ENCODE data around the gene KIAA0232. TPM values are rescaled to one million over a fixed set of nuclear protein-coding genes. Genes with fewer than 3 reads are reported as not detected.

Gene KIAA0232
- total and polyA plus RNA-seq, 5 donors, result 21.8 to 67.0 (median 66.6) TPM

DNA sequence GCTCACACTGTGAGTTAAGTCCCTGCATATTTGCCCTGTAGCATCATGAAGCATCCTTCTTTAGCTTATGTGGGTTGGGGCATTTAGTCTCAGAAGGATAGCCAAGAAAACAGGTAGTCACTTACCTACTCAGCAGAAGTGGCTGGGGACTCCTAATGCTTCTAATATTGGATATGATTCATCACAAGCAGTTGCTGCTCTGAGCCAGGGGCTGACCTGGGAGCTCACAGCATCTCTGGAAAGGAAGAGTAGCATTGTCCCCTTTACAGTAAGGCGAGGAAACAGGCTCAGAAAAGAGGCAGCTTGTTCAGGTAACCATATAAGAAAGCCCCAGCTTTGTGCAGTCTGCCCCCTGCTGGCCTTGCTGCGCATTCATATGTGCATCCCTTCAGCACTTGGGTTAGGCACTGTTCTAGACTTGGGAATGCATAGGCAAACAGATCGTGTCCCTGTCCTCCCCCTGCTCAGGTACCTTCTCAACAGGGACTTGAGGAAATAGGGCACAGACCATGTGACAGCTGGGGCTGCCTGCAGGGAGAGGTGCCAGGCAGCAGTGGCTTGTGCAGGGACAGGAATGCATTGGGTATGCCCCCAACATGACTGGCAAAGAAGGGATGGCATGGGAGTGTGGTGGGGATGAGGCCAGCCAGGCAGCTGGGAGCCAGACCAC lies 91.4 kb downstream of the KIAA0232 start:
- H3K27ac ChIP-seq (ENCODE audit: low read length), result no peak overlapping the region
- intact Hi-C loops (cut with DNase I), result loop anchor here (2.0 to 10.0 kb wide), 3 partner anchors 89 to 153 kb away; partner anchors contain the start of gene KIAA0232 (in 2 of the 4)

DNA sequence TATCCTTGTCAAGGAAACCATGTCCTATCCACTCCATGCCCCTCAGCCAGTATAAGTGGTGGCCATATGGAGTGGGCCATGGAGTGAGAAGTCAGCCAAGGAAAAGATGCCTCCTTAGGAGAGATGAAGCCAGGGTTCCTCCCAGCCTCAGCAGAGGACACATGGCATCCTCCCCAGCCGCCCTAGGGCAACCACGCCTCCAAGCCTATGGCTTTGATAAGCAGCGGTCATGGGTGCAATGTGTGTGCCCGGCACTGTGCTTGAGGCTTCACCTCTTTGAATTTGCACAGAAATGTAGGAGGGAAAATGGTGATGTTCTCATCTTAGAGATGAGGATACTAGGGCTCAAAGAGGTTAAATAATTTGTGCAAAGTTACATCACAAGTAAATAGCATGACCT lies 92.5 kb downstream of the KIAA0232 start:
- intact Hi-C loops (cut with DNase I), result loop anchor here (2.0 to 10.0 kb wide), 3 partner anchors 90 to 154 kb away; partner anchors contain the start of gene KIAA0232 (in 2 of the 4)
- ATAC-seq, result no peak

More for the DNA sequence above, 91.4 kb downstream of the KIAA0232 start:
- Histone ChIP-seq H3K4me3 (ENCODE audit: low read length) (no peak overlapping the region), H3K9me3 (ENCODE audit: control insufficient read depth, low read length) (no peaks in the 10 kb centered on the region), H3K27me3 (ENCODE audit: control insufficient read depth, insufficient read depth) (no peaks in the 10 kb centered on the region), H3K4me1 (ENCODE audit: control insufficient read depth, insufficient read depth, low read length) (peaks cover 4% of the 10 kb centered on the region)
- DNase-seq, result peak; percentile 73 to 92 (median 85)
- whole genome bisulfite sequencing, result 49% methylated on average over 3 of the region's 3 CpGs
- peak; percentile 61 to 77 for ATAC-seq

DNA sequence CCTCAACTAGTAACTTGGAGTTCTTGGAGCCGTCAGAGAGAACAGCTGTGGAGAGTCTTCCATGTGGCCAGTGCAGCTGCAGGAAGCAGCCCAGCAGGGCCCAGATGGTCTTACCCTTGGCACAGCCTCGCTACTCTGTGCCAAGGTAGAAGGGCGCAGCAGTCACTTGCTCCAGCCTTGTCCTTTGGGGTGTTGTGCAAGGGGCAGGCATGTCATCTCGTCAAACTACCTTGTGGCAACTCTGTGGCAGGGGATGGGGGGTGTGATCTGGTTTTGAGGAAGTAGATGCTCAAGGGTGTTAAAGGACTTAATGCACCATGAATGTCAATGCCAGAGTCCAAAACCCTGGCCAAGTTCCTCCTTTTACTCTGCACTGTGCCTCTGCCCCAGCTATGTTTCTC lies 92.9 kb downstream of the KIAA0232 start:
- Histone ChIP-seq H3K4me1 (ENCODE audit: control insufficient read depth, insufficient read depth, low read length) (no peaks in the 10 kb centered on the region), H3K27ac (ENCODE audit: low read length) (no peak overlapping the region), H3K27me3 (ENCODE audit: control insufficient read depth, insufficient read depth) (no peaks in the 10 kb centered on the region), H3K4me3 (ENCODE audit: low read length) (no peak overlapping the region), H3K9me3 (ENCODE audit: control insufficient read depth, low read length) (no peaks in the 10 kb centered on the region)
- peak in 2 of 3 donors; percentile 46 to 68 for DNase-seq
- intact Hi-C loops (cut with DNase I), result loop anchor here in 2 of 4 donors (2.0 to 10.0 kb wide), 2 partner anchors 91 to 155 kb away; partner anchors contain the start of gene KIAA0232 (in 2 of the 2)
- ATAC-seq, result peak; percentile 17 to 27
- 64% methylated on average over 4 of the region's 4 CpGs for WGBS

More for the DNA sequence above, 92.5 kb downstream of the KIAA0232 start:
- Histone ChIP-seq H3K27ac (ENCODE audit: low read length) (no peak overlapping the region), H3K4me1 (ENCODE audit: control insufficient read depth, insufficient read depth, low read length) (peaks cover 2% of the 10 kb centered on the region), H3K4me3 (ENCODE audit: low read length) (no peak overlapping the region), H3K27me3 (ENCODE audit: control insufficient read depth, insufficient read depth) (no peaks in the 10 kb centered on the region), H3K9me3 (ENCODE audit: control insufficient read depth, low read length) (no peaks in the 10 kb centered on the region)
- DNase-seq, result no peak
- 93% methylated on average over 4 of the region's 4 CpGs for WGBS

GRCh38 chr4:6876440-6876839 lies 93.9 kb downstream of the KIAA0232 start:
- no peaks in the 10 kb centered on the region for H3K9me3 ChIP-seq (ENCODE audit: control insufficient read depth, low read length)
- intact Hi-C loops (cut with DNase I), result loop anchor here in 2 of 4 donors (10.0 kb wide), 1 partner anchor 92 kb away; the partner anchor contains the start of gene KIAA0232 (in 2 of the 2)
- 86% methylated on average over 5 of the region's 5 CpGs for WGBS

DNA sequence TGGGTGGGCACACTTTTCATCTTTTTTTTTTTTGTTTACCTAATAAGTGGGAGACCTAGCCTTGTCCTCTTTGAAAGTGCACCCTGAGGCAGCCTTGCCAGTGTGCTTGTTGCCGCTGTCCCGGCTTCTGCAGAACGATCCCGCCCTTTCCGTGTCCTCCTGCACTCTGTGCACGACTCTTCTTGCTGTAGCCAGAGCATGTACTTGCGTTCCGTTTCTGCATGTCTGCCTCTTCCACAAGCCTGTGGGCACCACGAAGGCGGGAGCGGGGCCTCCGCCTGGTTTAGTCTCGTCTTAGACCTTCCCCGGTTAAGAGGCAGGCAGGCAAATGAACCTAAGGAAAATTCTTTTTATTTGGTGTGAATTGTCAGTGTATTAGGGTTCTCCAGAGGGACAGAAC lies 94.5 kb downstream of the KIAA0232 start:
- no peak for DNase-seq
- no peaks in the 10 kb centered on the region for H3K4me1 ChIP-seq (ENCODE audit: control insufficient read depth, insufficient read depth, low read length)
- WGBS, result 97% methylated on average over 14 of the region's 14 CpGs
- no peaks in the 10 kb centered on the region for H3K27me3 ChIP-seq (ENCODE audit: control insufficient read depth, insufficient read depth)
- H3K27ac ChIP-seq (ENCODE audit: low read length), result no peak overlapping the region
- ATAC-seq, result no peak
- no peak overlapping the region for H3K4me3 ChIP-seq (ENCODE audit: low read length)
- intact Hi-C loops (cut with DNase I), result loop anchor here in 2 of 4 donors (10.0 kb wide), 1 partner anchor 92 kb away; the partner anchor contains the start of gene KIAA0232 (in 2 of the 2)
- H3K9me3 ChIP-seq (ENCODE audit: control insufficient read depth, low read length), result no peaks in the 10 kb centered on the region

More at GRCh38 chr4:6876440-6876839, 93.9 kb downstream of the KIAA0232 start:
- Histone ChIP-seq H3K4me1 (ENCODE audit: control insufficient read depth, insufficient read depth, low read length) (no peaks in the 10 kb centered on the region), H3K4me3 (ENCODE audit: low read length) (no peak overlapping the region), H3K27me3 (ENCODE audit: control insufficient read depth, insufficient read depth) (no peaks in the 10 kb centered on the region), H3K27ac (ENCODE audit: low read length) (no peak overlapping the region)
- ATAC-seq (no peak), DNase-seq (no peak)

- ATAC-seq (no peak), DNase-seq (no peak)
- intact Hi-C loops (cut with DNase I), result loop anchor here in 2 of 4 donors (10.0 kb wide), 1 partner anchor 94 kb away; the partner anchor contains the start of gene KIAA0232 (in 2 of the 2)
- no peak overlapping the region for H3K27ac ChIP-seq (ENCODE audit: low read length)
- no peaks in the 10 kb centered on the region for H3K27me3 ChIP-seq (ENCODE audit: control insufficient read depth, insufficient read depth)
- H3K4me1 ChIP-seq (ENCODE audit: control insufficient read depth, insufficient read depth, low read length), result no peaks in the 10 kb centered on the region
- WGBS, result 72% methylated on average over 11 of the region's 11 CpGs
- no peaks in the 10 kb centered on the region for H3K9me3 ChIP-seq (ENCODE audit: control insufficient read depth, low read length)
- H3K4me3 ChIP-seq (ENCODE audit: low read length), result no peak overlapping the region
Measured at GRCh38 chr4:6878451-6879059, 96.0 kb downstream of the KIAA0232 start.

GRCh38 chr4:6880691-6881090 lies 98.2 kb downstream of the KIAA0232 start:
- Histone ChIP-seq H3K4me1 (ENCODE audit: control insufficient read depth, insufficient read depth, low read length) (peaks cover 2% of the 10 kb centered on the region), H3K9me3 (ENCODE audit: control insufficient read depth, low read length) (no peaks in the 10 kb centered on the region), H3K4me3 (ENCODE audit: low read length) (no peak overlapping the region), H3K27ac (ENCODE audit: low read length) (no peak overlapping the region), H3K27me3 (ENCODE audit: control insufficient read depth, insufficient read depth) (no peaks in the 10 kb centered on the region)
- intact Hi-C loops (cut with DNase I), result no loop called here
- DNase-seq, result no peak
- no peak for ATAC-seq
- 91% methylated on average over 7 of the region's 7 CpGs for WGBS

- H3K4me1 ChIP-seq (ENCODE audit: control insufficient read depth, insufficient read depth, low read length), result peaks cover 12% of the 10 kb centered on the region
- no peak for ATAC-seq
- H3K4me3 ChIP-seq (ENCODE audit: low read length), result no peak overlapping the region
- WGBS, result 91% methylated on average over 16 of the region's 16 CpGs
- intact Hi-C loops (cut with DNase I), result no loop called here
- no peak for DNase-seq
- H3K9me3 ChIP-seq (ENCODE audit: control insufficient read depth, low read length), result no peaks in the 10 kb centered on the region
- H3K27ac ChIP-seq (ENCODE audit: low read length), result no peak overlapping the region
- no peaks in the 10 kb centered on the region for H3K27me3 ChIP-seq (ENCODE audit: control insufficient read depth, insufficient read depth)
Measured at GRCh38 chr4:6881908-6882307, 99.4 kb downstream of the KIAA0232 start.

- no peak for ATAC-seq
- Histone ChIP-seq H3K4me1 (ENCODE audit: control insufficient read depth, insufficient read depth, low read length) (peaks cover 12% of the 10 kb centered on the region), H3K27ac (ENCODE audit: low read length) (no peak overlapping the region), H3K4me3 (ENCODE audit: low read length) (no peak overlapping the region), H3K27me3 (ENCODE audit: control insufficient read depth, insufficient read depth) (no peaks in the 10 kb centered on the region), H3K9me3 (ENCODE audit: control insufficient read depth, low read length) (no peaks in the 10 kb centered on the region)
- WGBS, result 68% methylated on average over 3 of the region's 3 CpGs
- intact Hi-C loops (cut with DNase I), result no loop called here
- DNase-seq, result no peak
Measured at GRCh38 chr4:6884341-6884870, 101.9 kb downstream of the KIAA0232 start.

GRCh38 chr4:6885953-6886557 lies 103.5 kb downstream of the KIAA0232 start:
- intact Hi-C loops (cut with DNase I), result no loop called here
- no peak overlapping the region for H3K4me3 ChIP-seq (ENCODE audit: low read length)
- H3K27me3 ChIP-seq (ENCODE audit: control insufficient read depth, insufficient read depth), result no peaks in the 10 kb centered on the region
- DNase-seq (peak; percentile 74 to 88 (median 81)), ATAC-seq (peak; percentile 66 to 84)
- H3K27ac ChIP-seq (ENCODE audit: low read length), result peak overlapping the region; percentile 82
- WGBS, result 21% methylated on average over 15 of the region's 15 CpGs
- H3K4me1 ChIP-seq (ENCODE audit: control insufficient read depth, insufficient read depth, low read length), result peaks cover 12% of the 10 kb centered on the region
- H3K9me3 ChIP-seq (ENCODE audit: control insufficient read depth, low read length), result no peaks in the 10 kb centered on the region

Data from right cardiac atrium (tissue), 5 donors.